Astrocyte of the spinal cord (primary cell): Measurements from ENCODE around the gene LIM2.

Experiments
- DNase-seq: peaks from one replicate; pipeline ENCODE4 v3.0.0; 2011; ENCODE audit warnings: low read depth, low spot score
- H3K4me3 ChIP-seq: 2 replicates; pipeline ENCODE4 v1.5.1; 2011; ENCODE audit warnings: low read depth, mild to moderate bottlenecking, low read length, moderate library complexity
- in situ Hi-C: cut with HindIII; loops from 2 replicates; pipeline ENCODE4 v1.10.0; 2017; ENCODE audit warnings: low sequenced_read_pairs
- TF ChIP-seq, protein P1 (sequence below): IDR thresholded peaks from 2 replicates; pipeline ENCODE4 v1.5.1; 2012; ENCODE audit warnings: low read depth, mild to moderate bottlenecking, low read length, inconsistent platforms

LIM2 gene

DNA sequence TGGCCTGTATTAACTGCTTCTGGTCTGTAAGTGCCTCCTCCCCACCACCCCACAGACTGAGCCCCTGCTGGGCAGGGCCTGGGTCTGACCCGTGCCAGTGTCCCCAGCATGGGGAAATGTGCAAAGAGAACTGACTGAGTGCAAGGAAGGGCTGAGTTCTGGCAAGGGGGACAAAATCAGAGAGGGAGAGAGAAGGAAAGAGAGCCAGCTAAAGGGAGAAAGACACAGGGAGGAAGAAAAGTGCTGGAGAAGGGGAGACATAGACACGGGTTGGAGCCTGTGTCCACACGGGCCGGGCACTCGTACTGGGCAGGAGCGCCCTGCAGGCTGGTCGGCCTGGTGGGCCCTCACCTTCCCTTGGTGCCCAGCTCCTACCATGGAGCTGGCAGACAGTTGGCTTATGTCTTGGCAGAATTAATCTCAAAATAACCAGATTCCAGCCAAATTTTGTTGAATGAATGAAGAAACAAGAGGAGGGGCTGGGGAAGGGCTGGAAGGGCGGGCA lies 16.5 kb downstream of the LIM2 start:
- no peak for DNase-seq
- in situ Hi-C loops = no loop called here
- TF ChIP-seq, protein P1, sequence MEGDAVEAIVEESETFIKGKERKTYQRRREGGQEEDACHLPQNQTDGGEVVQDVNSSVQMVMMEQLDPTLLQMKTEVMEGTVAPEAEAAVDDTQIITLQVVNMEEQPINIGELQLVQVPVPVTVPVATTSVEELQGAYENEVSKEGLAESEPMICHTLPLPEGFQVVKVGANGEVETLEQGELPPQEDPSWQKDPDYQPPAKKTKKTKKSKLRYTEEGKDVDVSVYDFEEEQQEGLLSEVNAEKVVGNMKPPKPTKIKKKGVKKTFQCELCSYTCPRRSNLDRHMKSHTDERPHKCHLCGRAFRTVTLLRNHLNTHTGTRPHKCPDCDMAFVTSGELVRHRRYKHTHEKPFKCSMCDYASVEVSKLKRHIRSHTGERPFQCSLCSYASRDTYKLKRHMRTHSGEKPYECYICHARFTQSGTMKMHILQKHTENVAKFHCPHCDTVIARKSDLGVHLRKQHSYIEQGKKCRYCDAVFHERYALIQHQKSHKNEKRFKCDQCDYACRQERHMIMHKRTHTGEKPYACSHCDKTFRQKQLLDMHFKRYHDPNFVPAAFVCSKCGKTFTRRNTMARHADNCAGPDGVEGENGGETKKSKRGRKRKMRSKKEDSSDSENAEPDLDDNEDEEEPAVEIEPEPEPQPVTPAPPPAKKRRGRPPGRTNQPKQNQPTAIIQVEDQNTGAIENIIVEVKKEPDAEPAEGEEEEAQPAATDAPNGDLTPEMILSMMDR = no peak
- H3K4me3 ChIP-seq = no peak overlapping the region

- TF ChIP-seq, protein P1 = no peak
- in situ Hi-C loops = no loop called here
- no peak for DNase-seq
- H3K4me3 ChIP-seq = no peak overlapping the region
Observed at GRCh38 chr19:51370230-51370629, 17.5 kb downstream of the LIM2 start.

DNA sequence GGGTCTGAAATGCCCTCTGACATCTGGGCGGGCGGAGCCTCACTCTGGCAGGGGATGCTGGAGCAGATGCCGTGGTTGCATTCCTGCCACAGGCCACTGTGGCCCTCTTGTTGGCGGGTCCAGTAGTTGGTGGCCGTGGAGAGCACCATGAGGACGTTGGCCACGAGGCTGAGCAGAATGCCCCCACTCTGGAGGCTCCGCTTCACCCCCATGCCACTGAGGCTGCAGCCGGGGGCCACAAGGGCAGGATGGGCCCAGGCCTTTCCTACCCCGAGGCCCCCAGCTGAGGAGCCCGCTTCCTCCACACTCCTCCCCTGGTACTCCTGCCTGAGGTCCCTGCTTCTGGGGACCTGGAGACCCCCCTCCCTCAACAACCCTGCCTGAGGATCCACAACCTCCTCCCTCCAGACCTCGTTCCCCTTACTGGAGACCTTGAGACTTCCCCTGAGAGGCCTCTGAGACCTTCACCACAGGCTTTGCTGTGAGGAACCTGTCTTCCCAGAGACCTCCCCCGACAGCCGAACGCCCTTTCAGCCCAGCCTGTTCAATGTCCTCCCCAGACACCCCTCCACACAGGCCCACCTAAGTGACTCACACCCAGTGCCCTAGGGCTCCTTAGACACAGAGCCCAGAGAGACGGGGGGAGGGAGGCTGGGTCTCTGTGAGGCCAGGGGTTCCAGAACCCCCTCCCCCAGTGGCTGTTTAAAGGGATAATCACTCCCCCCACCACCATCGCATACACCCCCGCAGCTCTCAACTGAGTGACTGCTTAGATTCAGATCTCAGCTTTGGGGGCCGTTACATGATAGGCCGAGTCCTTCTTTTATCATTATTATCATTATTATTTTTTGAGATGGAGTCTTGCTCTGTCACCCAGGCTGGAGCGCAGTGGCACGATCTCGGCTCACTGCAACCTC lies 19.1 kb downstream of the LIM2 start, which contains the start of gene CLDND2:
CLDND2 (minus strand) TSS at position 638 of the 917 bp plus-strand sequence; CDS start at position 212, 426 bp downstream.
- no peak for DNase-seq
- peak within 1 kb of the TSS; percentile 85 for H3K4me3 ChIP-seq
- TF ChIP-seq, protein P1 = no peak
- in situ Hi-C loops = no loop called here

GRCh38 chr19:51367565-51368365 lies 20.0 kb downstream of the LIM2 start:
- in situ Hi-C loops = no loop called here
- TF ChIP-seq, protein P1 = no peak
- H3K4me3 ChIP-seq = peak overlapping the region; percentile 85
- peak; percentile 99 for DNase-seq

DNA sequence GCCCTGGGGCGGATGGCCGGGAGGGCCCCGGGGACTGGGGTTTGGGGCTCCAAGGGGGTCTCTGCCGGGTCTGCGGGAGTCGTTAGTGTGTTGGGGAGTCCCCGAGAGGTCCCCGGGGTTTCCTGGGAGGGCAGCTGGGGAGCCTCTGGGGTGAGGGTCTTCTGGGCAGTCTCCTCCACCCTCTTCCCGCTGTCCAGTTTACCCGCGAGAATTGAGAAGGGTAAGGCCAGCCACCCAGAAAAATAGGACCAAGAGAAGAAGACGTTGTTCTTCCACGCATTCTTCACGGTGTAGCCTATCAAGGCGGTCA lies 20.6 kb downstream of the LIM2 start:
- in situ Hi-C loops = no loop called here
- TF ChIP-seq, protein P1 = no peak
- peak overlapping the region; percentile 85 for H3K4me3 ChIP-seq
- DNase-seq = no peak

DNA sequence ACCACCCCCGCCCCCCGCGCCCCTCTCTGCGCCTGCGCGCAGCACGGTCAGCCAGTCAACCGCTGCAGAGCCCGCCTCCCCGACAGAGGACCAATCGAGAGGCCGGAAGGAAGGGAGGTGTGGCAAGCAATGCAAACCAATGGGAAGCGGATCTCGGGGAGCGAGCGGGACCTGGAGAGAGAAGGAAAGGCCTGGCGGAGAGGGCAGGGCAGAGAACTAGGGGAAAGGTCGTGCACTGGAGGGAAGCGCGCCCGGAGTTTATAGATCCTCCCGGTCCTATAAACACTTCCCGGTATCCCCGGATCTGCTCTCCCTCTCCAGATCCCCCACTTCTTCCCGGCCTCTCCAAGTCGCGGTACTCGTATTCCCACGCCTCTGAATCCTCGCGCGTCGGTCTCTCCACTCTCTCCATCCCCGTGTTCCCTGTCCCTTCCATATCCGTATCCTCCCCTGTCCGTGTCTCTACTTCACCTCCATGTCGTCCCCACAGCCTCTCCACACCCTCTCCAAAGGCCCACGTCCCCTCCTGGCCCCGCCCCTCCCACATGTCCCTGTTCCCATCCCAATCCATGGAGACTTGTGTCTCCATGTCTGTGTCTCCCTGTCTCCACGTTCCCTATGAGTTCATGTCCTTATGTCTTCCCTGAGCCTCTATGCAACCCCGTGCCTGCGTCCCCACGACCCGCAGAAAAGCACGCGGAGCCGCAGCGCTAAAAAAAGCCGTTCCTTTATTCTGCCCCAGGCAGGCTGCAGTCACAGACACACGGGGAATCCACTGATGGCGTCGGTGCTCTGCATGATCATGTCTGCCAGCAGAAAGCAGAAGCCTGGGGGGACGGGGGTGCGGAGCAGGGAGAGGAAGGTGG lies 21.2 kb downstream of the LIM2 start:
- H3K4me3 ChIP-seq = peak overlapping the region; percentile 85
- peak; percentile 98 for DNase-seq
- in situ Hi-C loops = no loop called here
- TF ChIP-seq, protein P1 = no peak
